SIG-M5 treated with dmso at 0.1 percent for 504 hours (cell line): ENCODE results near the gene MAB21L3.
A peak's percentile ranks its signal among the peaks of the same experiment; 100 is the strongest.

Source experiments
- DNase-seq: peaks from one replicate; lab custom pipeline; 2025; ENCODE audit not compliant: unreplicated experiment; lab: John Stamatoyannopoulos, UW

The MAB21L3 gene

GRCh38 chr1:116110567-116111523 is at the start of gene MAB21L3:
Gene MAB21L3 (plus strand): TSS chr1:116111399. CDS start chr1:116112616, 1,217 bp downstream.
- peak; percentile 53 for DNase-seq

DNA sequence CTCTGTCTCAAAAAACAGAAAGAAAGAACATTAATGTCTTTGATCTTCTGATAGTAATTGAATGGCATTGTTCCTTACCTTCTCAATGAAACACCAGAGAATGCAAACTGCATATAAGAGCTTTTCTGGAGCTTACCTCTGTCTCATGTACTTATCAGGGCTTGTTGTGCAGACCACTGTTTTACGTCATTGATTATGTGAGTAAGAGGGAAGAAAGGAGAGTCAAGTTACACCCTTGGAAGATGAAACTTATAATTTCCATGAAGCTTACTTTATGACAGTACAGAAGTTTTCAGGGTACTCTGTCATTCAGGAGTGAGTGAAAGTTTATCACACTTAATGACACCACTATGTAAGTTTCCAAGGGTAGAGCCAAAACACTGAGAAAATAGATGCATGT is 49.0 kb upstream of the MAB21L3 start:
- no peak for DNase-seq

DNA sequence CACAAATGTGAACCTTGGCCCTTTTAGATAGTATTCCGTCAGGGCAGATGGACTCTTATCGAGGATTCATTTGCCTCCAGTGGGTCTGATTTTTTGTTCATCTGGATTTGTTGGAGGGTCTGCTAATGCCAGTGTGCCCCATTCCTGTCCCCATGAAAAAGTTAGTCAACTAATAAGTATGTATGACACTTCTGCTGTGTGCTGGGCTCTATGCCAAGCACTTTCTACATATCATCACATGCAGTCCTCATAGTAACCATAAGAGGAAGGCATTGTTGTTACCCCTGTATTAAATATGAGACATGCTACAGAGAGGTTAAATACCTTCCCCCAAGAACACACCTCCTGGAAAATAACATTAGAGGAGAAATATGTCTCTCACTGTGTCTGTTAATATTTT is 46.6 kb upstream of the MAB21L3 start:
- DNase-seq, result no peak

GRCh38 chr1:116066868-116067565 is 44.2 kb upstream of the MAB21L3 start:
- DNase-seq, result no peak

GRCh38 chr1:116067566-116067890 is 43.7 kb upstream of the MAB21L3 start:
- no peak for DNase-seq

GRCh38 chr1:116075575-116075974 is 35.6 kb upstream of the MAB21L3 start:
- no peak for DNase-seq

DNA sequence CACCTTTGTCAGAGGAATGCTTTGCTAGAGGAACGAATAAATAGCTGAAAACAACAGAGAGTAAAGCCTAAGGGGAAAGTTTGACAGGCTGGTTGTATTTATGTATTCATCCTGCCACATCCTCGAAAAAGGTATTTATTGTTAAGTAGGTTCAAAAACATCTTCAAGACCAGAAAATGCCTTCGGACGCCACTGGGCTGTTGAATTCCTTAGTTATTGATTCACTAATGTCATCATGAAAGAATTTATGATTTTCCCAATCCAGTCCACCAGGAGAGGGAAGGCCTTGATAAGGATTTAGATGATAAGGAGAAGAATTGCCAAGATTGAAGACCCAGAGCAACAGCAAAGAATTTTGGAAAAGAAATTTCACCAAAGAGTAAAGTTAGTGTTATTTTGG is 35.2 kb upstream of the MAB21L3 start:
- no peak for DNase-seq

- DNase-seq, result no peak
Observed at GRCh38 chr1:116076831-116077230, 34.4 kb upstream of the MAB21L3 start.

DNA sequence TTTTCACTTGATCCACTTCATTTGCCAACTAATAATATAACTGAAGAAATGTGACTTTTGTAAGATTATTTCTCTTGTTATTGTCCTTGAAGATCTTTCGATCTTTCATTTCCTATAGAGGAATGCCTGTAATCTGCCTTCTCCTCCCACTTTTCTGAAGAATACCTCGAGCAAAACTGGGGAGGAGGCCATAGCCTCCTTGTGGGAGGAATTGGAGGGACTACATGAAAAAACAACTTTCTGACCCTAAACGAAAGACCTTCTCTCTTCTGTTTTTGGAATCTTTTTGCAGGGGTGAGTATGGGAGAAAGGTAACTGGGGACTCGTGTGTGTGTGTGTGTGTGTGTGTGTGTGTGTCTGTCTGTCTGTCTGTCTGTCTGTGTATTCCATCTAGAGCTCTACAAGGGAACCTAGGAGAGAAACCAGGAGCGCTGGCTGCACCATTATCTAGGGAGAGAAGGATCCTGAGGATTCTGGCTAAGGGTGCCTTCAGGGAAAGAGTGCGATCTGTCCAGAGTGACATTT is 32.4 kb upstream of the MAB21L3 start:
- DNase-seq, result no peak

- no peak for DNase-seq
Observed at GRCh38 chr1:116087628-116088027, 23.6 kb upstream of the MAB21L3 start.

- no peak for DNase-seq
Observed at GRCh38 chr1:116089870-116090269, 21.3 kb upstream of the MAB21L3 start.

GRCh38 chr1:116091083-116091482 is 20.1 kb upstream of the MAB21L3 start:
- no peak for DNase-seq

GRCh38 chr1:116092752-116093489 is 18.3 kb upstream of the MAB21L3 start:
- DNase-seq, result no peak

DNA sequence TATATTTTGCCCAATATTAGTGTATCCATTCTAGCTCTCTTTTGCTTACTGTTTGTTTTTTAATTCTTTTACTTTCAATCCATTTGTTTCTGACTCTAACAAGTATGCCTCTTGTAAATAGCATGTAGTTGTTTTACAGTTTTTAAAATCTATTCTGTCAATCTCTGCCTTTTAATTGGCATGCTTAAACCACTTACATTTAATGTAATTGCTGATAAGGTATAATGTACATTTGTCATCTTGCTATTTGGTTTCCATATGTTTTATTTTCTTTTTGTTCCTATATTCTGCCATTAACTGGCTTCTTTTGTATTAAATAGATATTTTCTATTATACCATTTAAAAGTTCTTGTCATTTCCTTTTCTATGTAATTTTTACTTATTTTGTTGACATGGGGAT is 16.2 kb upstream of the MAB21L3 start:
- no peak for DNase-seq

DNA sequence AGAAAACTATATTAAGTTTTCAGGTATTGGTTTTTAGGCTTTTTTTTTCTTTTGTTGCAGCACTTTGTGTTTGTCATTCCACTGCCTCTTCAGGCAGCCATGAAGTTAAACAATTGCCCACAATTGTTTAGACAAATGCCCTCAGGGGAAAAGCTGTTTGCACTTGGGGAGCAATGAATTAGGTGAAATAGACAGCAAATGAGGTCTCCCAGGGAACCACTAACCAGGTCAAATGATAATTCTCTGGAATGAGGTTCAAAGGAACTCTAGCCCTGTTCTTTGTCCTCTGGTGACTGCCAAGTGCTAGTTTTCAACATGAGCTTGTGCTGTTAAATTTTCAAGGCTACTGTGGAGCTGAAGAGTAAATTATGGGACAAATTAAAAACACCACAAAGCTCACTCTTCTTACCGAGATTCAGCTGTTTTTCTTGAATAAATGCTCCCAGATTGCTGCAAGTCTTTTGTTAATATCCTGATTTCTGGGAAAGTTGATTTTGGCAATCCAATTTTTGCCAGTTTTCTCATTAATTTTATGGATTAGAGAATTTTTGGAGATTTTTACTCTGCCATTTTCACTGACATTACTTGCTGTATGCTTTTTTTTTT is 15.1 kb upstream of the MAB21L3 start:
- DNase-seq, result no peak

GRCh38 chr1:116097626-116098025 is 13.6 kb upstream of the MAB21L3 start:
- DNase-seq, result no peak

- no peak for DNase-seq
Observed at GRCh38 chr1:116099379-116099778, 11.8 kb upstream of the MAB21L3 start.

DNA sequence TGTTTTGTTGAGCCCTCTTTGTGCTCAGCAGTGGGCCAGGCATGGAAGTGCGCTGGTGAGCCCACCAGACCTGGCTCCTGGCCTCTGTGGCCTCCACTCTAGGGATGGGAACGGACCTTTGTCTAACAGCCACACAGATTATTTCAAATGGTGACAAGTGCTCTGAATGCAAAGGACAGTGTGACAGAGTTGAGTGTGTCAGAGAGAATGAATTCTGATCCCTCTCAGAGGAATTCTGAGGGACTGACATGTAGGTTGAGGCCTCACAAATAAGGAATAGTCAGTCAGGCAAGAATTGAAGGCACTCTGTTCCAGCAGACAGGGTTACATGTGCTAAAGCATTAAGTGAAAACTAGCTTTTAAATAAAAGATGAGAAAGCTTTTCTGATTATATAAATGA is 11.3 kb upstream of the MAB21L3 start:
- DNase-seq, result no peak

GRCh38 chr1:116104667-116105066 is 6.5 kb upstream of the MAB21L3 start:
- DNase-seq, result no peak

DNA sequence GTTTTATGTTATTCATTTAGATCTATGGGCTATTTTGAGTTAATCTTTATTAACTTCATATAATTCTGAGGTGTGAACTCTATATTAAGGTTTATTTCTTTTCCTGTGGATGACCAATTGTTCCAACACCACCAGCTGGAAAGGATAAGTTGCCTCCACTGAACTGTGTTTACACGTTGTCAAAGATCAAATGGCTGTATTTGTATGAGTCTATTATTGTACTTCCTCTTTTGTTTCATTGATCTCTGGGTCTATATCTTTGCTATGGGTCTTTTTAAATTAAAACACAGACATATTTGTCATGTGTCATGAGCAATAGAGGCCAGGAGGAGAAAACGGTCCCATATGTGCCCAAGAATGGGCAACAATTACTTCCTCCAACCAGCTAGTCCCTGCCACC is 5.2 kb upstream of the MAB21L3 start:
- no peak for DNase-seq

GRCh38 chr1:116106646-116107045 is 4.6 kb upstream of the MAB21L3 start:
- DNase-seq, result no peak
